GM06990 (cell line): ENCODE data around the gene UBE2K.
"Not testable (repeated sequence)": the region's sequence is repeated elsewhere in the genome, so short reads cannot be mapped to it uniquely, and the experiment has no call there.

ENCODE experiments used
- DNase-seq: peaks from one replicate; pipeline ENCODE4 v3.0.0-alpha.2; 2011; ENCODE audit not compliant: insufficient read length; ENCODE audit errors: extremely low read depth
- H3K27me3 ChIP-seq: replicated peaks from 2 replicates; pipeline ENCODE4 v1.6.0; 2011; ENCODE audit warnings: low read length; ENCODE audit not compliant: control insufficient read depth, insufficient read depth
- H3K36me3 ChIP-seq: 2 replicates; pipeline ENCODE4 v1.5.1; 2011; ENCODE audit warnings: low read length; ENCODE audit not compliant: control insufficient read depth, insufficient read depth
- H3K4me3 ChIP-seq: replicated peaks from 2 replicates; pipeline ENCODE4 v1.5.1; 2011; ENCODE audit warnings: low read depth, mild to moderate bottlenecking, control low read depth, low read length
- TF ChIP-seq, protein P1 (sequence below): IDR thresholded peaks from 2 replicates; pipeline ENCODE4 v1.5.1; 2011; ENCODE audit warnings: low read length, control low read depth, mild to moderate bottlenecking, inconsistent platforms; ENCODE audit not compliant: insufficient read depth, poor library complexity, severe bottlenecking

Gene UBE2K

DNA sequence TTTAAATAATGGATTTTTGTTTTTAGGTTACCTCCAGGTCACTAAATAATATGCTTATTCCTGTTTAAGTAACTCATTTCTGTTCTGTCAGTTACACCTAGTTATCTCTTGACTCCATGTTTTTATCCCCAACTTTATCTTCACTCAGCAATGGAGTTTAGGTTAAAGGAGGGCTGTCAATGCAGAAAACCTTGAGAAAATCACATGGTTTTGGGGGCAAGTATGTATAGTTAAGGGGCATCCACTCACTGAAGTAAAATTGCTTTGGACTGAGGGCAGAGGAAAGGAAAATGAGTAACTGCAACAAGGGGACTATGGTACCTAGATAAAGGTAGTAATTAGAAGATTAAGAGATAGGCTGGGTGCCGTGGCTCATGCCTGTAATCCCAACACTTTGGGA is 87.1 kb downstream of the UBE2K start:
- Histone ChIP-seq H3K27me3 (no peaks in the 10 kb centered on the region), H3K4me3 (no peak overlapping the region), H3K36me3 (no peaks in the 10 kb centered on the region)
- TF ChIP-seq, protein P1, sequence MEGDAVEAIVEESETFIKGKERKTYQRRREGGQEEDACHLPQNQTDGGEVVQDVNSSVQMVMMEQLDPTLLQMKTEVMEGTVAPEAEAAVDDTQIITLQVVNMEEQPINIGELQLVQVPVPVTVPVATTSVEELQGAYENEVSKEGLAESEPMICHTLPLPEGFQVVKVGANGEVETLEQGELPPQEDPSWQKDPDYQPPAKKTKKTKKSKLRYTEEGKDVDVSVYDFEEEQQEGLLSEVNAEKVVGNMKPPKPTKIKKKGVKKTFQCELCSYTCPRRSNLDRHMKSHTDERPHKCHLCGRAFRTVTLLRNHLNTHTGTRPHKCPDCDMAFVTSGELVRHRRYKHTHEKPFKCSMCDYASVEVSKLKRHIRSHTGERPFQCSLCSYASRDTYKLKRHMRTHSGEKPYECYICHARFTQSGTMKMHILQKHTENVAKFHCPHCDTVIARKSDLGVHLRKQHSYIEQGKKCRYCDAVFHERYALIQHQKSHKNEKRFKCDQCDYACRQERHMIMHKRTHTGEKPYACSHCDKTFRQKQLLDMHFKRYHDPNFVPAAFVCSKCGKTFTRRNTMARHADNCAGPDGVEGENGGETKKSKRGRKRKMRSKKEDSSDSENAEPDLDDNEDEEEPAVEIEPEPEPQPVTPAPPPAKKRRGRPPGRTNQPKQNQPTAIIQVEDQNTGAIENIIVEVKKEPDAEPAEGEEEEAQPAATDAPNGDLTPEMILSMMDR, result no peak
- DNase-seq, result no peak

DNA sequence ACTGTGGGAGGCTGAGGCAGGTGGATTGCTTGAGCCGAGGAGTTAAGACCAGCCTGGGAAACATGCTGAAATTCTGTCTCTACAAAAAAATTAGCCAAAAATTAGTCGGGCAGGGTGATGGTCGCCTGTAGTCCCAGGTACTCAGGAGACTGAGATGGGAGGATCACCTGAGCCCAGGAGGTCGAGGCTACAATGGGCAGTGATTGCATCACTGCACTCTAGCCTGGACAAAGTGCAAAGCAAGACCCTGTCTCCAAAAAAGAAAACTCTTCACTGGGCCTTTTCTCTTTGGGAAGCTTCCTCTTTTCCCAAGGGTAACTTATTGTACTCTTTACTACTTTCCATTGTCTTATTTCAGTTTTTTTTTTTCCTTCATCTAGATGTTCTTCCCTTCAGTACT is 88.9 kb downstream of the UBE2K start:
- no peak for DNase-seq
- TF ChIP-seq, protein P1, result no peak
- no peaks in the 10 kb centered on the region for H3K36me3 ChIP-seq

DNA sequence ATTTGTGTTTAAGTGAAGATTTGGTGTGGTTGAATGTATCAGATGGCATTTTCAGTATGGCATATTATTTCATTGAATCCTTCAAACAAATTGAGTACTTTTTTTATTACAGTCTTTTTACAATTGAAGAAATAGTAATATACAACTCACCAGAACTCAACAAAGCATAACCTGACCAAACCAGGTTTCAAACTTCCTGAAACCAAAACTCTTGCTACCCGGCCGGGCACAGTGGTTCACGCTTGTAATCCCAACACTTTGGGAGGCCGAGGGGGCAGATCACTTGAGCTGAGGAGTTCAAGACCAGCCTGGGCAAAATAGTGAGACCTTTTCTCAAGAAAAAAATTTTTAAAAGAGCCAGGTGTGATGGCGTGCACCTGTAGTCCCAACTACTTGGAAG is 94.2 kb downstream of the UBE2K start:
- H3K36me3 ChIP-seq, result no peaks in the 10 kb centered on the region
- TF ChIP-seq, protein P1, result no peak
- no peak for DNase-seq
- H3K4me3 ChIP-seq, result no peak overlapping the region
- H3K27me3 ChIP-seq, result no peaks in the 10 kb centered on the region

More for the DNA sequence above, 88.9 kb downstream of the UBE2K start:
- Histone ChIP-seq H3K27me3 (no peaks in the 10 kb centered on the region), H3K4me3 (no peak overlapping the region)

DNA sequence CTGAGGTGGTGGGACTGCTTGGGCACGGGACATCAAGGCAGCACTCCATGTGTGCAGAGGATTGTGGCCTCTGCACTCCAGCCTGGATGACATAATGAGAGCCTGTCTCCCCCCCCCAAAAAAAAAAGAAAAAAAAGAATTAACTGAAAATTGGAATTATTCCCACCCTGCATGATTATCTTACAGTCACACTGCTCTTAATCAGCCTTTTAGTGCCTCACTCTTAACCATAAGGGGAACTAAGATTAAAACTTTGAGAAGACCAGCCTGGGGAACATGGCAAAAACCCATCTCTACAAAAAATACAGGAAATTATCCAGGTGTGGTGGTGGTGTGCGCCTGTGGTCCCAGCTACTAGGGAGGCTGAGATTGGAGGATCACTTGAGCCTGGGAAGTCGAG is 94.6 kb downstream of the UBE2K start:
- TF ChIP-seq, protein P1, result no peak
- Histone ChIP-seq H3K4me3 (no peak overlapping the region), H3K27me3 (no peaks in the 10 kb centered on the region), H3K36me3 (no peaks in the 10 kb centered on the region)
- no peak for DNase-seq

DNA sequence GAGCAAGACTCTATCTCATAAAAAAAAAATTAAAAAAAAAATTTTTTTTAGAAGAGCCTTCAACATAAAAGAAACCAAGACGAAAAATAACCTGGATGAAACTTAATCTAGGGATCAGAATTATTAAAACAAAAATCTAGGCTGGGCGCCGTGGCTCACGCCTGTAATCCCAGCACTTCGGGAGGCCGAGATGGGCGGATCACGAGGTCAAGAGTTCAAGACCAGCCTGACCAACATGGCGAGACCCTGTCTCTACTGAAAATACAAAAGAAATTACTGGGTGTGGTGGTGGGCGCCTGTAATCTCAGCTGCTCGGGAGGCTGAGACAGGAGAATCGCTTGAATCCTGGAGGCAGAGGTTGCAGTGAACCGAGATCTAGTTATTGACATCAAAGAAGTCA is 95.0 kb downstream of the UBE2K start:
- not testable (repeated sequence) for DNase-seq, H3K36me3 ChIP-seq, H3K4me3 ChIP-seq, H3K27me3 ChIP-seq

DNA sequence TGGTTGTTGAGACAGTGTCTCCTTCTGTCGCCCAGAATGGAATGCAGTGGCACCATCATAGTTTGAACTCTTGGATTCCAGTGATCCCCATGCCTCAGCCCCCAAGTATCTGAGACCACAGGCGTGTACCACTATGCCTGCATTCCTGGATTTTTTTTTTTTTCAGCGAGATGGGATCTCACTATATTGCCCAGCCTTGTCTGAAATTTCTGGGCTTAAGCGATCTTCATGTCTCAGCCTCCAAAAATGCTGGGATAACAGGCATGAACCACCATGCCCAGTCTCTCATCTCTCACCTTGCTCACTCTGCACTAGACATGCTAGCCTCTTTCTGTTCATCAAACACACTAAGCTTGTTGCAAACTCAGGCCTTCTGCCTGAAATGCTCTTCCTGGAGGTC is 104.1 kb downstream of the UBE2K start:
- no peak overlapping the region for H3K4me3 ChIP-seq
- no peaks in the 10 kb centered on the region for H3K36me3 ChIP-seq
- TF ChIP-seq, protein P1, result no peak
- no peak for DNase-seq
- H3K27me3 ChIP-seq, result no peaks in the 10 kb centered on the region
